PC-9 (cell line): ENCODE results near the gene TMEM156. TPM values are rescaled to one million over a fixed set of nuclear protein-coding genes. Genes with fewer than 3 reads are reported as not detected.

Source experiments
- BruUV-seq: library from RNA; stranded (reverse); fragments of 400-500 nt; replicated peaks from 2 replicates; lab custom pipeline; 2021; lab: Mats Ljungman, UMichigan
- CTCF ChIA-PET: fragments of 300-600 bp; sonication (Branson Sonifier 250); formaldehyde crosslinking; loops from one replicate; lab custom pipeline; 2022; ENCODE audit warnings: antibody characterized with exemption; lab: Charles Lee
- POLR2A ChIA-PET: fragments of 300-600 bp; sonication (Branson Sonifier 250); formaldehyde crosslinking; loops from one replicate; lab custom pipeline; 2022; ENCODE audit warnings: antibody characterized with exemption; ENCODE audit not compliant: unreplicated experiment; lab: Charles Lee
- DNase-seq, 2 experiments: peaks; one replicate each; pipeline versions ENCODE4 v3.0.0 to v3.0.0-alpha.2; 2015 to 2022; ENCODE audit warnings: mixed read lengths in 1 of 2
- H2AFZ ChIP-seq: fragments of 200-600 bp; sonication (generic); 2 replicates; pipeline ENCODE4 v1.8.1; 2017; ENCODE audit warnings: antibody characterized with exemption
- H3F3A ChIP-seq: fragments of 200-600 bp; sonication (generic); 2 replicates; pipeline ENCODE4 v1.8.1; 2017; ENCODE audit warnings: antibody characterized with exemption, mild to moderate bottlenecking, low read depth; ENCODE audit not compliant: insufficient read depth
- H3K27ac ChIP-seq: fragments of 200-600 bp; sonication (generic); 2 replicates; pipeline ENCODE4 v1.6.1; 2016; ENCODE audit warnings: mixed run types
- H3K27me3 ChIP-seq: fragments of 200-600 bp; sonication (generic); 2 replicates; pipeline ENCODE4 v1.6.1; 2016; ENCODE audit warnings: low read depth, mixed run types; ENCODE audit not compliant: insufficient read depth
- H3K36me3 ChIP-seq: fragments of 200-600 bp; sonication (generic); 2 replicates; pipeline ENCODE4 v1.6.1; 2016; ENCODE audit warnings: low read depth, mixed run types
- H3K4me1 ChIP-seq: fragments of 200-600 bp; sonication (generic); replicated peaks from 2 replicates; pipeline ENCODE4 v1.6.1; 2016; ENCODE audit warnings: mixed run types; ENCODE audit not compliant: insufficient read depth
- H3K4me2 ChIP-seq: fragments of 200-600 bp; sonication (generic); 2 replicates; pipeline ENCODE4 v1.6.1; 2017; ENCODE audit warnings: mixed run types
- H3K4me3 ChIP-seq: fragments of 200-600 bp; sonication (generic); 2 replicates; pipeline ENCODE4 v1.6.1; 2016; ENCODE audit warnings: mixed run types
- H3K79me2 ChIP-seq: fragments of 200-600 bp; sonication (generic); 2 replicates; pipeline ENCODE4 v1.6.1; 2017; ENCODE audit warnings: low read depth, mixed run types
- H3K9me2 ChIP-seq: fragments of 200-600 bp; sonication (generic); 2 replicates; pipeline ENCODE4 v1.8.1; 2017; ENCODE audit warnings: mild to moderate bottlenecking; ENCODE audit not compliant: insufficient read depth
- H3K9me3 ChIP-seq: fragments of 200-600 bp; sonication (generic); 2 replicates; pipeline ENCODE4 v1.8.1; 2016; ENCODE audit warnings: low read depth; ENCODE audit not compliant: insufficient read depth
- H4K20me1 ChIP-seq: fragments of 200-600 bp; sonication (generic); 2 replicates; pipeline ENCODE4 v1.8.1; 2017; ENCODE audit not compliant: insufficient read depth
- CTCF ChIP-seq: fragments of 200-600 bp; sonication (generic); conservative IDR thresholded peaks from 2 replicates; pipeline ENCODE4 v1.6.1; 2017; ENCODE audit warnings: mixed run types, antibody characterized with exemption, mild to moderate bottlenecking, moderate library complexity
- EZH2 ChIP-seq: fragments of 200-600 bp; sonication (generic); IDR thresholded peaks from 2 replicates; pipeline ENCODE4 v1.8.0; 2017; ENCODE audit warnings: antibody characterized with exemption, low read depth
- intact Hi-C: fragments of 100-400 bp; cut with micrococcal nuclease; formaldehyde crosslinking; loops from one replicate; pipeline ENCODE4 v1.10.0; 2022; ENCODE audit not compliant: unreplicated experiment
- total RNA-seq: library from RNA; stranded (reverse); gene quantifications from 2 replicates; pipeline ENCODE4 v1.2.3, GENCODE V29; 2021

Gene TMEM156
- total RNA-seq, 1 experiment from 2014 or later = 29.3 TPM

GRCh38 chr4:38948551-38948950 is 83.7 kb downstream of the TMEM156 start:
- ChIA-PET CTCF (interaction anchor here (0.6 kb wide), 1 partner anchor 98 kb away, joined by 3 read pairs; no protein-coding TSS in a partner anchor), POLR2A (interaction anchor here (0.6 to 0.8 kb wide), 2 partner anchors 56 to 89 kb away, joined by 5 to 7 read pairs; no protein-coding TSS in a partner anchor)
- Histone ChIP-seq H3K4me1 (peaks cover 23% of the 10 kb centered on the region), H3K27me3 (no peaks in the 10 kb centered on the region), H3K79me2 (no peaks in the 10 kb centered on the region), H3K27ac (peak overlapping the region; percentile 75), H3K36me3 (no peaks in the 10 kb centered on the region), H3K9me2 (no peaks in the 10 kb centered on the region), H3K9me3 (no peaks in the 10 kb centered on the region), H3K4me2 (peak overlapping the region; percentile 56), H3K4me3 (no peak overlapping the region), H2AFZ (no peak overlapping the region), H3F3A (peaks cover 22% of the 10 kb centered on the region; the same call in 1 of the 2 replicates), H4K20me1 (no peaks in the 10 kb centered on the region)
- no peak for TF ChIP-seq CTCF
- no peak for TF ChIP-seq EZH2
- peak; percentile 38 to 87 for DNase-seq
- intact Hi-C loops = loop anchor here (2.0 kb wide), 2 partner anchors 84 to 94 kb away; partner anchors contain the start of gene TMEM156
- BruUV-seq = TSS peak; percentile 21

GRCh38 chr4:38946919-38947318 is 85.3 kb downstream of the TMEM156 start:
- Histone ChIP-seq H3K9me3 (no peaks in the 10 kb centered on the region), H3K4me1 (peaks cover 23% of the 10 kb centered on the region), H3K27me3 (no peaks in the 10 kb centered on the region), H3F3A (peaks cover 22% of the 10 kb centered on the region; the same call in 1 of the 2 replicates), H4K20me1 (no peaks in the 10 kb centered on the region), H3K36me3 (no peaks in the 10 kb centered on the region), H3K9me2 (no peaks in the 10 kb centered on the region), H3K4me3 (no peak overlapping the region), H3K27ac (no peak overlapping the region), H2AFZ (no peak overlapping the region), H3K79me2 (no peaks in the 10 kb centered on the region), H3K4me2 (no peak overlapping the region)
- intact Hi-C loops = no loop called here
- DNase-seq = no peak
- CTCF ChIA-PET = no interaction called here
- BruUV-seq = no TSS peak
- TF ChIP-seq EZH2 = no peak
- TF ChIP-seq CTCF = no peak
- POLR2A ChIA-PET = no interaction called here

- no peaks in the 10 kb centered on the region for H3K79me2 ChIP-seq
- H3K4me2 ChIP-seq = no peak overlapping the region
- intact Hi-C loops = no loop called here
- H3F3A ChIP-seq = peaks cover 18% of the 10 kb centered on the region; the same call in 1 of the 2 replicates
- no peaks in the 10 kb centered on the region for H4K20me1 ChIP-seq
- H3K9me2 ChIP-seq = no peaks in the 10 kb centered on the region
- H3K4me3 ChIP-seq = no peak overlapping the region
- no peaks in the 10 kb centered on the region for H3K9me3 ChIP-seq
- H3K4me1 ChIP-seq = peaks cover 15% of the 10 kb centered on the region
- no peaks in the 10 kb centered on the region for H3K27me3 ChIP-seq
- H3K36me3 ChIP-seq = 0 out of 2 replicates have a peak, but pooled peaks cover 9% of the 10 kb centered on the region
- no TSS peak for BruUV-seq
- DNase-seq = no peak
- POLR2A ChIA-PET = interaction anchor here (0.6 kb wide), 1 partner anchor 14 kb away, joined by 6 read pairs; no protein-coding TSS in a partner anchor
- no peak overlapping the region for H2AFZ ChIP-seq
- no peak overlapping the region for H3K27ac ChIP-seq
- CTCF ChIA-PET = no interaction called here
- TF ChIP-seq CTCF = no peak
- TF ChIP-seq EZH2 = no peak
These were observed 87.8 kb downstream of the TMEM156 start for GRCh38 chr4:38944440-38944839.
